ENCODE data around the gene SMARCA2.

GRCh38 chr9:2119566-2119965 is 104.4 kb downstream of the SMARCA2 start:
- no peak for TF ChIP-seq CTCF (IDR thresholded peaks at IDR 0.05)
- TF ChIP-seq POLR2A (IDR thresholded peaks at IDR 0.05): no peak

All from adrenal gland (tissue), 5 donors.